HG02852 (cell line): Measurements from ENCODE around the gene FHOD3.

Source experiments
- ATAC-seq: cut with Tn5 transposase; IDR thresholded peaks from one replicate; pipeline ENCODE4 v1.9.1; 2021; ENCODE audit warnings: mild to moderate bottlenecking, moderate library complexity; ENCODE audit not compliant: unreplicated experiment

Gene FHOD3

GRCh38 chr18:36649205-36649604, 351.7 kb downstream of the FHOD3 start:
- ATAC-seq: no peak

- ATAC-seq: no peak
These were observed 352.8 kb downstream of the FHOD3 start for GRCh38 chr18:36650266-36650665.

GRCh38 chr18:36650906-36651305, 353.4 kb downstream of the FHOD3 start:
- no peak for ATAC-seq

- no peak for ATAC-seq
These were observed 355.0 kb downstream of the FHOD3 start for GRCh38 chr18:36652503-36652902.

- ATAC-seq: no peak
These were observed 355.8 kb downstream of the FHOD3 start for GRCh38 chr18:36653141-36653869.

GRCh38 chr18:36653870-36654269, 356.4 kb downstream of the FHOD3 start:
- ATAC-seq: no peak

- ATAC-seq: no peak
These were observed 357.6 kb downstream of the FHOD3 start for GRCh38 chr18:36655074-36655473.

- no peak for ATAC-seq
These were observed 358.4 kb downstream of the FHOD3 start for GRCh38 chr18:36655930-36656329.

- no peak for ATAC-seq
These were observed 361.1 kb downstream of the FHOD3 start for GRCh38 chr18:36658611-36659010.

GRCh38 chr18:36660311-36660710, 362.8 kb downstream of the FHOD3 start:
- no peak for ATAC-seq

- ATAC-seq: no peak
These were observed 364.5 kb downstream of the FHOD3 start for GRCh38 chr18:36661999-36662398.

GRCh38 chr18:36663312-36663711, 365.8 kb downstream of the FHOD3 start:
- ATAC-seq: no peak

- ATAC-seq: no peak
These were observed 368.4 kb downstream of the FHOD3 start for GRCh38 chr18:36665952-36666351.

- ATAC-seq: no peak
These were observed 370.3 kb downstream of the FHOD3 start for GRCh38 chr18:36667811-36668210.

GRCh38 chr18:36668349-36668748, 370.8 kb downstream of the FHOD3 start:
- ATAC-seq: no peak

GRCh38 chr18:36672437-36673344, 375.2 kb downstream of the FHOD3 start:
- peak; percentile 75 for ATAC-seq

- ATAC-seq: no peak
These were observed 375.9 kb downstream of the FHOD3 start for GRCh38 chr18:36673452-36673851.

GRCh38 chr18:36675076-36675475, 377.6 kb downstream of the FHOD3 start:
- no peak for ATAC-seq

GRCh38 chr18:36675542-36675941, 378.0 kb downstream of the FHOD3 start:
- ATAC-seq: no peak

- ATAC-seq: no peak
These were observed 379.1 kb downstream of the FHOD3 start for GRCh38 chr18:36676629-36677028.

GRCh38 chr18:36680042-36680441, 382.5 kb downstream of the FHOD3 start:
- no peak for ATAC-seq

- ATAC-seq: no peak
These were observed 388.1 kb downstream of the FHOD3 start for GRCh38 chr18:36685580-36685979.
